Panc1 (cell line): ENCODE data around the gene CDKAL1.

ENCODE experiments used
- POLR2AphosphoS5 ChIP-seq: IDR thresholded peaks from 2 replicates; pipeline ENCODE4 v1.6.1; 2012; ENCODE audit warnings: mild to moderate bottlenecking, low read depth, low read length, moderate library complexity
- TCF7L2 ChIP-seq: IDR thresholded peaks from 2 replicates; pipeline ENCODE4 v1.6.1; 2011; ENCODE audit warnings: mild to moderate bottlenecking, low read depth, low read length, inconsistent platforms
- TF ChIP-seq, protein P1 (sequence below): fragments of 450-650 bp; IDR thresholded peaks from 2 replicates; pipeline ENCODE4 v1.5.1; 2017; ENCODE audit warnings: mild to moderate bottlenecking
- TF ChIP-seq, protein P2 (sequence below), 2 experiments: IDR thresholded peaks; 2 replicates each; pipeline ENCODE4 v1.6.1; 2011 to 2012; ENCODE audit warnings: low read depth in 2 of 2, control low read depth in 1 of 2, low read length in 1 of 2, mild to moderate bottlenecking in 1 of 2, moderate library complexity in 1 of 2; ENCODE audit not compliant: insufficient read depth in 1 of 2

DNA sequence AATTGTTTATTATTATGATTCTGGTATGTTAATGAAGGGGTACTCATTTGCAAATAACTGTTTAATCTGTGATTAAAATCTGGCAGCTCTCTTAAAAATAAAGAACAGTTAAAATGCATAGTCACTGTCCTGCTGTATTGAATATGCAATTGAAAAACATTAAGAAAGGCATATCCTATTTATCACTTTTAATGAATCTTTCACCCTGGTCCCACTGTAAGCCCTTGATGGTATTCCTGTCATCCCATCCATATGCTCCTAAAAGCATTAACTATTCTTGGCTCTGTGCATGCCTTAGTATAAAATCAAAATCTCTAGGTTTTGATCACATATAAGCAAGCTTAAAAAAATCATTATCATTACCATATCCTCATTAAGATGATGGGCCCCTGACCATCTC is 648.3 kb downstream of the CDKAL1 start:
- TF ChIP-seq, protein P1, sequence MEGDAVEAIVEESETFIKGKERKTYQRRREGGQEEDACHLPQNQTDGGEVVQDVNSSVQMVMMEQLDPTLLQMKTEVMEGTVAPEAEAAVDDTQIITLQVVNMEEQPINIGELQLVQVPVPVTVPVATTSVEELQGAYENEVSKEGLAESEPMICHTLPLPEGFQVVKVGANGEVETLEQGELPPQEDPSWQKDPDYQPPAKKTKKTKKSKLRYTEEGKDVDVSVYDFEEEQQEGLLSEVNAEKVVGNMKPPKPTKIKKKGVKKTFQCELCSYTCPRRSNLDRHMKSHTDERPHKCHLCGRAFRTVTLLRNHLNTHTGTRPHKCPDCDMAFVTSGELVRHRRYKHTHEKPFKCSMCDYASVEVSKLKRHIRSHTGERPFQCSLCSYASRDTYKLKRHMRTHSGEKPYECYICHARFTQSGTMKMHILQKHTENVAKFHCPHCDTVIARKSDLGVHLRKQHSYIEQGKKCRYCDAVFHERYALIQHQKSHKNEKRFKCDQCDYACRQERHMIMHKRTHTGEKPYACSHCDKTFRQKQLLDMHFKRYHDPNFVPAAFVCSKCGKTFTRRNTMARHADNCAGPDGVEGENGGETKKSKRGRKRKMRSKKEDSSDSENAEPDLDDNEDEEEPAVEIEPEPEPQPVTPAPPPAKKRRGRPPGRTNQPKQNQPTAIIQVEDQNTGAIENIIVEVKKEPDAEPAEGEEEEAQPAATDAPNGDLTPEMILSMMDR = no peak
- no peak for TF ChIP-seq TCF7L2
- TF ChIP-seq POLR2AphosphoS5 = no peak
- TF ChIP-seq, protein P2, sequence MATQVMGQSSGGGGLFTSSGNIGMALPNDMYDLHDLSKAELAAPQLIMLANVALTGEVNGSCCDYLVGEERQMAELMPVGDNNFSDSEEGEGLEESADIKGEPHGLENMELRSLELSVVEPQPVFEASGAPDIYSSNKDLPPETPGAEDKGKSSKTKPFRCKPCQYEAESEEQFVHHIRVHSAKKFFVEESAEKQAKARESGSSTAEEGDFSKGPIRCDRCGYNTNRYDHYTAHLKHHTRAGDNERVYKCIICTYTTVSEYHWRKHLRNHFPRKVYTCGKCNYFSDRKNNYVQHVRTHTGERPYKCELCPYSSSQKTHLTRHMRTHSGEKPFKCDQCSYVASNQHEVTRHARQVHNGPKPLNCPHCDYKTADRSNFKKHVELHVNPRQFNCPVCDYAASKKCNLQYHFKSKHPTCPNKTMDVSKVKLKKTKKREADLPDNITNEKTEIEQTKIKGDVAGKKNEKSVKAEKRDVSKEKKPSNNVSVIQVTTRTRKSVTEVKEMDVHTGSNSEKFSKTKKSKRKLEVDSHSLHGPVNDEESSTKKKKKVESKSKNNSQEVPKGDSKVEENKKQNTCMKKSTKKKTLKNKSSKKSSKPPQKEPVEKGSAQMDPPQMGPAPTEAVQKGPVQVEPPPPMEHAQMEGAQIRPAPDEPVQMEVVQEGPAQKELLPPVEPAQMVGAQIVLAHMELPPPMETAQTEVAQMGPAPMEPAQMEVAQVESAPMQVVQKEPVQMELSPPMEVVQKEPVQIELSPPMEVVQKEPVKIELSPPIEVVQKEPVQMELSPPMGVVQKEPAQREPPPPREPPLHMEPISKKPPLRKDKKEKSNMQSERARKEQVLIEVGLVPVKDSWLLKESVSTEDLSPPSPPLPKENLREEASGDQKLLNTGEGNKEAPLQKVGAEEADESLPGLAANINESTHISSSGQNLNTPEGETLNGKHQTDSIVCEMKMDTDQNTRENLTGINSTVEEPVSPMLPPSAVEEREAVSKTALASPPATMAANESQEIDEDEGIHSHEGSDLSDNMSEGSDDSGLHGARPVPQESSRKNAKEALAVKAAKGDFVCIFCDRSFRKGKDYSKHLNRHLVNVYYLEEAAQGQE (IDR thresholded peaks at IDR 0.05; ENCODE audit: insufficient read depth in 1 of 2, low read depth in 2 of 2, low read length in 1 of 2) = no peak
